ENCODE results near the gene TRIM14. TPM values are rescaled to one million over a fixed set of nuclear protein-coding genes. Genes with fewer than 3 reads are reported as not detected.

Gene TRIM14
- polyA plus RNA-seq, 2 of the 4 experiments (the other 2 are of a cell fraction), result 8.8 to 9.2 TPM

GRCh38 chr9:98034593-98035546 lies 84.2 kb downstream of the TRIM14 start:
- no peak for FAIRE-seq
- POLR2A ChIA-PET, result interaction anchor here (1.8 kb wide), 1 partner anchor 21 kb away, joined by 5 read pairs; no protein-coding TSS in a partner anchor
- peak; percentile 96 to 97 for ATAC-seq
- no peak overlapping the region for H3K4me3 ChIP-seq
- peak overlapping the region; percentile 76 for H3K4me2 ChIP-seq
- peak; percentile 83 to 84 for DNase-seq (ENCODE audit: low read depth in 1 of 2, low spot score in 1 of 2)
- H3K27ac ChIP-seq, result no peak overlapping the region
- TF ChIP-seq RAD21 (conservative IDR thresholded peaks at IDR 0.05 in 1 of 2, IDR thresholded peaks at IDR 0.05 in 1 of 2) (peak; percentile 50 to 52; a peak in 4 of 5 replicates), SMC3 (IDR thresholded peaks at IDR 0.05) (peak; percentile 69), POLR2AphosphoS2 (conservative IDR thresholded peaks at IDR 0.05; ENCODE audit: low read length) (no peak), EHF (CRISPR knock-in tag; IDR thresholded peaks at IDR 0.05) (no peak)
- TF ChIP-seq, protein P1, sequence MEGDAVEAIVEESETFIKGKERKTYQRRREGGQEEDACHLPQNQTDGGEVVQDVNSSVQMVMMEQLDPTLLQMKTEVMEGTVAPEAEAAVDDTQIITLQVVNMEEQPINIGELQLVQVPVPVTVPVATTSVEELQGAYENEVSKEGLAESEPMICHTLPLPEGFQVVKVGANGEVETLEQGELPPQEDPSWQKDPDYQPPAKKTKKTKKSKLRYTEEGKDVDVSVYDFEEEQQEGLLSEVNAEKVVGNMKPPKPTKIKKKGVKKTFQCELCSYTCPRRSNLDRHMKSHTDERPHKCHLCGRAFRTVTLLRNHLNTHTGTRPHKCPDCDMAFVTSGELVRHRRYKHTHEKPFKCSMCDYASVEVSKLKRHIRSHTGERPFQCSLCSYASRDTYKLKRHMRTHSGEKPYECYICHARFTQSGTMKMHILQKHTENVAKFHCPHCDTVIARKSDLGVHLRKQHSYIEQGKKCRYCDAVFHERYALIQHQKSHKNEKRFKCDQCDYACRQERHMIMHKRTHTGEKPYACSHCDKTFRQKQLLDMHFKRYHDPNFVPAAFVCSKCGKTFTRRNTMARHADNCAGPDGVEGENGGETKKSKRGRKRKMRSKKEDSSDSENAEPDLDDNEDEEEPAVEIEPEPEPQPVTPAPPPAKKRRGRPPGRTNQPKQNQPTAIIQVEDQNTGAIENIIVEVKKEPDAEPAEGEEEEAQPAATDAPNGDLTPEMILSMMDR (IDR thresholded peaks at IDR 0.05), result peak; percentile 71
- no peaks in the 10 kb centered on the region for H3K4me1 ChIP-seq
- 37% methylated on average over 20 of the region's 20 CpGs for WGBS (ENCODE audit: missing lambda C conversion rate)
- CTCF ChIA-PET, result interaction anchor here (0.6 to 3.8 kb wide), 44 partner anchors 9 to 389 kb away, joined by 3 to 39 read pairs (median 4); partner anchors contain the start of genes ANP32B, NANS and TRMO
- no peaks in the 10 kb centered on the region for H3K9me3 ChIP-seq

DNA sequence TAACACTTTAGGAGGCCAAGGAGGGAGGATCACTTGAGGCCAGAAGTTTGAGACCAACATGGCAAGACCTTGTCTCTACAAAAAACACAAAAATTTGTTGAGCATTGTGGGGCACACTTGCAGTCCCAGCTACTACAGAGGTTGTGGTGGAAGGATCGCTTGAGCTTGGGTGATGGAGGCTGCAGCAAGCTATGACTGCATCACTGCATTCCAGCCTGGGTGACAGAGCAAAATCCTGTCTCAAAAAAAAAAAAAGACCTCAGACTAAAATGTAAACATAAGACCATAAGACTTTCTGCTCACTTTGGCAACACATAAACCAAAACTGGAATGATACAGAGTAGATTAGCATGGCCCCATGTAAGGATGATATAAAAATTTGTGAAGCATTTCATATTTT lies 87.1 kb downstream of the TRIM14 start:
- no peak for TF ChIP-seq HOXB13 (CRISPR knock-in tag; IDR thresholded peaks at IDR 0.05; ENCODE audit: low read depth)
- no peak for TF ChIP-seq CHD4 (IDR thresholded peaks at IDR 0.05; ENCODE audit: borderline replicate concordance)
- TF ChIP-seq SREBF2 (IDR thresholded peaks at IDR 0.05), result no peak
- no peak for TF ChIP-seq NFE2L2 (conservative IDR thresholded peaks at IDR 0.05; ENCODE audit: low read length)
- TF ChIP-seq, protein P2, sequence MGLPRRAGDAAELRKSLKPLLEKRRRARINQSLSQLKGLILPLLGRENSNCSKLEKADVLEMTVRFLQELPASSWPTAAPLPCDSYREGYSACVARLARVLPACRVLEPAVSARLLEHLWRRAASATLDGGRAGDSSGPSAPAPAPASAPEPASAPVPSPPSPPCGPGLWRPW (IDR thresholded peaks at IDR 0.05), result no peak
- TF ChIP-seq CHD2 (IDR thresholded peaks at IDR 0.05; ENCODE audit: low read length, partially characterized antibody), result no peak
- no peak for TF ChIP-seq KDM1A (IDR thresholded peaks at IDR 0.05; ENCODE audit: low read depth)
- TF ChIP-seq EHMT2 (IDR thresholded peaks at IDR 0.05; ENCODE audit: low read depth), result no peak
- TF ChIP-seq POLR2AphosphoS2 (conservative IDR thresholded peaks at IDR 0.05; ENCODE audit: low read length), result no peak
- TF ChIP-seq, protein P3, sequence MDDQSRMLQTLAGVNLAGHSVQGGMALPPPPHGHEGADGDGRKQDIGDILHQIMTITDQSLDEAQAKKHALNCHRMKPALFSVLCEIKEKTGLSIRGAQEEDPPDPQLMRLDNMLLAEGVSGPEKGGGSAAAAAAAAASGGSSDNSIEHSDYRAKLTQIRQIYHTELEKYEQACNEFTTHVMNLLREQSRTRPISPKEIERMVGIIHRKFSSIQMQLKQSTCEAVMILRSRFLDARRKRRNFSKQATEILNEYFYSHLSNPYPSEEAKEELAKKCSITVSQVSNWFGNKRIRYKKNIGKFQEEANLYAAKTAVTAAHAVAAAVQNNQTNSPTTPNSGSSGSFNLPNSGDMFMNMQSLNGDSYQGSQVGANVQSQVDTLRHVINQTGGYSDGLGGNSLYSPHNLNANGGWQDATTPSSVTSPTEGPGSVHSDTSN (IDR thresholded peaks at IDR 0.05), result no peak
- no peak for TF ChIP-seq RCOR1 (IDR thresholded peaks at IDR 0.05; ENCODE audit: low read depth, low read length)
- TF ChIP-seq MAZ (IDR thresholded peaks at IDR 0.05; ENCODE audit: borderline replicate concordance, low read depth, low read length), result no peak
- no peak for TF ChIP-seq ATOH8 (CRISPR knock-in tag; IDR thresholded peaks at IDR 0.05; ENCODE audit: low read depth)
- TF ChIP-seq FOSL2 (IDR thresholded peaks at IDR 0.05), result no peak
- TF ChIP-seq FOSL2 (CRISPR knock-in tag; IDR thresholded peaks at IDR 0.05), result no peak
- no peak for TF ChIP-seq RNF2 (IDR thresholded peaks at IDR 0.05; ENCODE audit: borderline replicate concordance, low read depth)
- no peak for TF ChIP-seq NPAS2 (CRISPR knock-in tag; IDR thresholded peaks at IDR 0.05; ENCODE audit: borderline replicate concordance)
- TF ChIP-seq TFCP2L1 (CRISPR knock-in tag; IDR thresholded peaks at IDR 0.05), result no peak
- no peak for TF ChIP-seq FOXS1 (CRISPR knock-in tag; IDR thresholded peaks at IDR 0.05)
- TF ChIP-seq USF2 (IDR thresholded peaks at IDR 0.05), result no peak
- WGBS (ENCODE audit: missing lambda C conversion rate), result 78% methylated on average over 1 of the region's 1 CpG
- no peaks in the 10 kb centered on the region for H3K9me3 ChIP-seq
- H3K4me1 ChIP-seq, result no peaks in the 10 kb centered on the region
- POLR2A ChIA-PET, result interaction anchor here (0.6 kb wide), 1 partner anchor 52 kb away, joined by 3 read pairs; no protein-coding TSS in a partner anchor
- DNase-seq (ENCODE audit: low read depth in 1 of 2, low spot score in 1 of 2) (no peak), FAIRE-seq (no peak), ATAC-seq (no peak)
- H3K4me3 ChIP-seq, result no peak overlapping the region
- H3K4me2 ChIP-seq, result no peak overlapping the region
- no peak overlapping the region for H3K27ac ChIP-seq
- CTCF ChIA-PET, result interaction anchor here (1.4 to 2.8 kb wide), 3 partner anchors 8 to 108 kb away, joined by 5 to 10 read pairs (median 7); no protein-coding TSS in a partner anchor
